Right lobe of liver (tissue), 6 donors: ENCODE measurements around the gene ESR2. TPM values are rescaled to one million over a fixed set of nuclear protein-coding genes. Genes with fewer than 3 reads are reported as not detected.

Source experiments
- ATAC-seq, 4 donors: fragments of 200-7000 bp; cut with Tn5 transposase; one replicate each; pipeline ENCODE4 v1.9.1; 2020; ENCODE audit warnings: mild to moderate bottlenecking in 4 of 4, moderate library complexity in 4 of 4
- DNase-seq, 3 donors: peaks; one replicate each; pipeline ENCODE4 v3.0.0-alpha.2; 2020
- H3K27ac ChIP-seq, 3 donors: fragments of 200-600 bp; one replicate each; pipeline ENCODE4 v1.8.0; 2022
- H3K27me3 ChIP-seq, 2 donors: fragments of 200-600 bp; one replicate each; pipeline ENCODE4 v1.8.0; 2022
- H3K36me3 ChIP-seq, 4 donors: fragments of 200-600 bp; sonication (generic) in 1 of 4; one replicate each; pipeline versions ENCODE4 v1.5.1 to v1.8.0; 2017 to 2022; ENCODE audit warnings: control low read depth in 1 of 4
- H3K4me1 ChIP-seq, 4 donors: fragments of 200-600 bp; sonication (generic) in 1 of 4; one replicate each; pipeline versions ENCODE4 v1.5.1 to v1.8.0; 2017 to 2022; ENCODE audit warnings: control low read depth in 1 of 4
- H3K4me3 ChIP-seq, 3 donors: fragments of 200-600 bp; one replicate each; pipeline ENCODE4 v1.8.0; 2022
- H3K9me3 ChIP-seq, 4 donors: fragments of 200-600 bp; sonication (generic) in 1 of 4; one replicate each; pipeline versions ENCODE4 v1.5.1 to v1.8.0; 2017 to 2022; ENCODE audit warnings: control low read depth in 1 of 4
- CTCF ChIP-seq, 4 donors: fragments of 200-600 bp in 3 of 4; fragments of 450-650 bp in 1 of 4; IDR thresholded peaks; one replicate each; pipeline versions ENCODE4 v1.5.1 to v1.8.0; 2016 to 2022; ENCODE audit warnings: antibody characterized with exemption in 4 of 4, mild to moderate bottlenecking in 2 of 4
- POLR2A ChIP-seq: fragments of 450-650 bp; IDR thresholded peaks from one replicate; pipeline ENCODE4 v1.6.1; 2017; ENCODE audit warnings: antibody characterized with exemption, mild to moderate bottlenecking
- WGBS: methylation state at CpG from one replicate; pipeline ENCODE4 v1.1.6; 2018; ENCODE audit warnings: low coverage, low lambda C conversion rate; ENCODE audit not compliant: insufficient coverage; ENCODE audit errors: missing lambda C conversion rate; 5-methylcytosine and 5-hydroxymethylcytosine counted together
- intact Hi-C, 2 donors: fragments of 100-400 bp; cut with DNase I; formaldehyde crosslinking; loops; one replicate each; pipeline versions ENCODE4 v1.11.2 to v1.14.1; 2022
- total RNA-seq, 6 experiments: library from RNA; depleted of rRNA in 2 of 6; stranded (reverse); fragments of >200 nt in 2 of 6; fragmentation: NEBNext Ultra II Directional in 3 of 6; extraction: Animal tissue kit (Norgen Biotek cat#: 25700) in 3 of 6; gene quantifications; one replicate each; pipeline versions ENCODE4 v1.1.0 to v1.2.4, GENCODE V29; 2016 to 2023
- donor health status: DM: no; HTN: yes; CAD: no.
- donor health status: DM: no; HTN: no; CAD: no.
- donor health status: DM: no; HTN: no; CAD: no.
- donor health status: DM: no; HTN: yes; CAD: no.
- donor health status: DM: no; HTN: yes; CAD: no.

Gene ESR2
- total RNA-seq, 6 experiments from 2014 or later = 0.04 TPM; not detected in 5

- peak; percentile 73 to 90 (median 84) for ATAC-seq
- H3K9me3 ChIP-seq = no peaks in the 10 kb centered on the region
- H3K4me3 ChIP-seq = peak overlapping the region; percentile 34 to 54 (median 51)
- peaks cover 0 to 50% (median 10%) of the 10 kb centered on the region in 4 donors for H3K4me1 ChIP-seq
- intact Hi-C loops = no loop called here
- no peaks in the 10 kb centered on the region for H3K27me3 ChIP-seq
- DNase-seq = peak; percentile 74 to 92 (median 84)
- WGBS = 31% methylated on average over 16 of the region's 17 CpGs
- H3K36me3 ChIP-seq = no peaks in the 10 kb centered on the region
- H3K27ac ChIP-seq = peak overlapping the region; percentile 85 to 93 (median 86)
- no peak for TF ChIP-seq CTCF (IDR thresholded peaks at IDR 0.05)
- peak; percentile 57 for TF ChIP-seq POLR2A
Measured at GRCh38 chr14:64112867-64113678, 181.1 kb downstream of the ESR2 start.

- H3K27me3 ChIP-seq = no peaks in the 10 kb centered on the region
- no peak for DNase-seq
- peak overlapping the region; percentile 85 to 93 (median 86) for H3K27ac ChIP-seq
- H3K36me3 ChIP-seq = peaks cover 0 to 4% (median 0%) of the 10 kb centered on the region in 4 donors
- no peak overlapping the region for H3K4me3 ChIP-seq
- no peaks in the 10 kb centered on the region for H3K9me3 ChIP-seq
- no peak for TF ChIP-seq POLR2A
- intact Hi-C loops = no loop called here
- whole genome bisulfite sequencing = 75% methylated on average over 1 of the region's 1 CpG
- no peak for ATAC-seq
- peaks cover 0 to 46% (median 7%) of the 10 kb centered on the region in 4 donors for H3K4me1 ChIP-seq
Measured at GRCh38 chr14:64110802-64111201, 183.4 kb downstream of the ESR2 start.

GRCh38 chr14:64109819-64110554, 184.2 kb downstream of the ESR2 start:
- intact Hi-C loops = no loop called here
- H3K36me3 ChIP-seq = peaks cover 0 to 4% (median 0%) of the 10 kb centered on the region in 4 donors
- H3K4me3 ChIP-seq = no peak overlapping the region
- peaks cover 0 to 46% (median 7%) of the 10 kb centered on the region in 4 donors for H3K4me1 ChIP-seq
- 32% methylated on average over 1 of the region's 1 CpG for WGBS
- no peaks in the 10 kb centered on the region for H3K9me3 ChIP-seq
- no peaks in the 10 kb centered on the region for H3K27me3 ChIP-seq
- TF ChIP-seq CTCF (IDR thresholded peaks at IDR 0.05) (no peak), POLR2A (no peak)
- DNase-seq (no peak), ATAC-seq (peak in 3 of 4 donors; percentile 5 to 45 (median 28))
- peak overlapping the region; percentile 85 to 93 (median 86) for H3K27ac ChIP-seq

GRCh38 chr14:64107438-64107837, 186.7 kb downstream of the ESR2 start:
- Histone ChIP-seq H3K27ac (no peak overlapping the region), H3K9me3 (no peaks in the 10 kb centered on the region), H3K4me3 (no peak overlapping the region), H3K4me1 (peaks cover 0 to 36% (median 7%) of the 10 kb centered on the region in 4 donors), H3K27me3 (no peaks in the 10 kb centered on the region), H3K36me3 (peaks cover 0 to 4% (median 0%) of the 10 kb centered on the region in 4 donors)
- ATAC-seq (no peak), DNase-seq (no peak)
- TF ChIP-seq POLR2A = no peak
- no peak for TF ChIP-seq CTCF (IDR thresholded peaks at IDR 0.05)
- intact Hi-C loops = no loop called here
- 86% methylated on average over 2 of the region's 2 CpGs for WGBS

GRCh38 chr14:64098120-64098519, 196.1 kb downstream of the ESR2 start:
- TF ChIP-seq POLR2A = no peak
- TF ChIP-seq CTCF (IDR thresholded peaks at IDR 0.05) = no peak
- Histone ChIP-seq H3K36me3 (no peaks in the 10 kb centered on the region), H3K4me3 (no peak overlapping the region), H3K27me3 (no peaks in the 10 kb centered on the region), H3K9me3 (no peaks in the 10 kb centered on the region), H3K27ac (no peak overlapping the region), H3K4me1 (no peaks in the 10 kb centered on the region)
- intact Hi-C loops = no loop called here
- WGBS = 71% methylated on average over 3 of the region's 4 CpGs
- ATAC-seq = no peak
- DNase-seq = no peak
